GM23248 (cell line): ENCODE results near the gene ASPHD2.

ENCODE experiments used
- EZH2 ChIP-seq: fragments of 200-600 bp; sonication (generic); IDR thresholded peaks from 2 replicates; pipeline ENCODE4 v1.6.1; 2018; ENCODE audit warnings: antibody characterized with exemption, mild to moderate bottlenecking; ENCODE audit not compliant: insufficient read depth, poor library complexity, severe bottlenecking
- EZH2phosphoT487 ChIP-seq: fragments of 200-600 bp; sonication (generic); IDR thresholded peaks from 2 replicates; pipeline ENCODE4 v1.6.1; 2018; ENCODE audit warnings: antibody characterized with exemption, moderate library complexity, mild to moderate bottlenecking, low read depth; ENCODE audit not compliant: insufficient read depth

- TF ChIP-seq EZH2phosphoT487 (no peak), EZH2 (no peak)
These were observed 65.4 kb downstream of the ASPHD2 start for GRCh38 chr22:26494506-26494905.
